Germinal center (tissue), 1 donor: Measurements from ENCODE around the gene RRAS.
"Not testable (repeated sequence)": the region's sequence is repeated elsewhere in the genome, so short reads cannot be mapped to it uniquely, and the experiment has no call there.

ENCODE experiments used
- DNase-seq: peaks from one replicate; pipeline ENCODE4 v3.0.0; 2012; ENCODE audit warnings: mixed read lengths, low spot score

Gene RRAS

DNA sequence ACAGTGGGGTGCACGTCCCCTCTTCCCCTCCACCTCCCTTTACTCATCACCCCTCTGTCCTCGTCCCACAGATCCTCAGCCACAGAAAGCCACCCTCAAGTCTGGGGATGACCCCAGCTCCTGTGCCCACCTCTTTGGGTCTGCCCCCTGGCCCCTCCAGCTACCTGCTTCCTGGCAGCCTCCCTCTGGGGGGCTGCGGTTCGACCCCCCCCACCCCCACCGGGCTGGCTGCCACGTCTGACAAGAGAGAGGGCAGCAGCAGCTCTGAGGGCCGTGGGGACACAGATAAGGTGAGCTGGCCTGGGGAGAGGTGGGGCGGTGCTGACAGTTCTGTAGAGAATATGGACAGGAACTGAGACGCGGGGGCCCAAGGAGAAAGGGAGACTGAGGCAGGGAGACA lies 14.6 kb upstream of the RRAS start:
- no peak for DNase-seq

DNA sequence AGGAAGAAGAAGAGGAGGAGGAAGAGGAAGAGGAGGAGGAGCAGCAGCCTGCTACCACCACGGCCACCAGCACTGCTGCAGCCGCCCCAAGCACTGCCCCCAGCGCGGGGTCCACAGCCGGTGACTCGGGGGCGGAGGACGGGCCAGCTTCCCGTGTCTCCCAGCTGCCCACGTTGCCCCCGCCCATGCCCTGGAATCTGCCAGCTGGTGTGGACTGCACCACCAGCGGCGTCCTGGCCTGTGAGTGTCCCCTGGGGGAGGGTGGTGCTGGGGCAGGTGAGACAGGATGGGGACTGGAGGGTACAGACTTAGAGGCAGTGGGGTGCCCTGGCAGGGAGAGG lies 13.5 kb upstream of the RRAS start:
- no peak for DNase-seq

DNA sequence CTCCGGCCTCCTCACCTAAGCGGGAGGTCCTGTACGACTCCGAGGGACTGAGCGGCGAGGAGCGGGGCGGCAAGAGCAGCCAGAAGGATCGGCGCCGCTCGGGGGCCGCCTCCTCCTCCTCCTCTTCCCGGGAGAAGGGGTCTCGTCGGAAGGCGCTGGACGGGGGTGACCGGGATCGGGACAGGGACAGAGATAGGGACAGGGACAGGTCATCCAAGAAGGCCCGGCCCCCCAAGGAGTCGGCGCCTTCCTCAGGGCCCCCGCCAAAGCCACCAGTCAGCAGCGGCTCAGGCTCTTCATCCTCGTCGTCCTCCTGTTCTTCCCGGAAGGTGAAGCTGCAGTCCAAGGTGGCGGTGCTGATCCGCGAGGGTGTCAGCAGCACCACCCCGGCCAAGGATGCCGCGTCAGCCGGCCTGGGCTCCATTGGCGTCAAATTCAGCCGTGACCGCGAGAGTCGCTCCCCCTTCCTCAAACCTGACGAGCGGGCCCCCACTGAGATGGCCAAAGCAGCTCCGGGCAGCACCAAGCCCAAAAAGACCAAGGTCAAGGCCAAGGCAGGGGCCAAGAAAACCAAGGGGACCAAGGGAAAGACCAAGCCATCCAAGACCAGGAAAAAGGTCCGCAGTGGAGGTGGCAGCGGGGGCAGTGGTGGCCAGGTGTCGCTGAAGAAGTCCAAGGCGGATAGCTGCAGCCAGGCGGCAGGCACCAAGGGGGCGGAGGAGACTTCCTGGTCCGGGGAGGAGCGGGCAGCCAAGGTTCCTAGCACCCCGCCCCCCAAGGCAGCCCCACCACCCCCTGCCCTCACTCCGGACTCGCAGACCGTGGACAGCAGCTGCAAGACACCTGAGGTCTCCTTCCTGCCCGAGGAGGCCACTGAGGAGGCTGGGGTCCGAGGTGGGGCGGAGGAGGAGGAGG lies 12.9 kb upstream of the RRAS start:
- DNase-seq, result no peak

DNA sequence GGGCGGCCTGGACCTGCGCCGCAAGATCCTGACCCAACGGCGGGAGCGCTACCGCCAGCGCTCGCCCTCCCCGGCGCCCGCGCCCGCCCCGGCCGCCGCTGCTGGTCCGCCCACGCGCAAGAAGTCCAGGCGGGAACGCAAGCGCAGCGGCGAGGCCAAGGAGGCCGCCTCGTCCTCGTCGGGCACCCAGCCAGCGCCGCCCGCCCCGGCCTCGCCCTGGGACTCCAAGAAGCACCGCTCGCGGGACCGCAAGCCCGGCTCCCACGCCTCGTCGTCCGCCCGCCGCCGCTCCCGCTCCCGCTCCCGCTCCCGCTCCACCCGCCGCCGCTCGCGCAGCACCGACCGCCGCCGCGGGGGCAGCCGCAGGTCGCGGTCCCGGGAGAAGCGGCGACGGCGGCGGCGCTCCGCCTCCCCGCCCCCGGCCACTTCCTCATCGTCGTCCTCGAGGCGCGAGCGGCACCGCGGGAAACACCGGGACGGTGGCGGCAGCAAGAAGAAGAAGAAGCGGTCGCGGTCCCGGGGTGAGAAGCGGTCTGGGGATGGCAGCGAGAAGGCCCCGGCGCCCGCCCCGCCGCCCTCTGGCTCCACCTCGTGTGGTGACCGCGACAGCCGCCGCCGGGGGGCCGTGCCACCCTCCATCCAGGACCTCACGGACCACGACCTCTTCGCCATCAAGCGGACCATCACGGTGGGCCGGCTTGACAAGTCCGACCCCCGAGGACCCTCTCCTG lies 12.0 kb upstream of the RRAS start:
- no peak for DNase-seq

DNA sequence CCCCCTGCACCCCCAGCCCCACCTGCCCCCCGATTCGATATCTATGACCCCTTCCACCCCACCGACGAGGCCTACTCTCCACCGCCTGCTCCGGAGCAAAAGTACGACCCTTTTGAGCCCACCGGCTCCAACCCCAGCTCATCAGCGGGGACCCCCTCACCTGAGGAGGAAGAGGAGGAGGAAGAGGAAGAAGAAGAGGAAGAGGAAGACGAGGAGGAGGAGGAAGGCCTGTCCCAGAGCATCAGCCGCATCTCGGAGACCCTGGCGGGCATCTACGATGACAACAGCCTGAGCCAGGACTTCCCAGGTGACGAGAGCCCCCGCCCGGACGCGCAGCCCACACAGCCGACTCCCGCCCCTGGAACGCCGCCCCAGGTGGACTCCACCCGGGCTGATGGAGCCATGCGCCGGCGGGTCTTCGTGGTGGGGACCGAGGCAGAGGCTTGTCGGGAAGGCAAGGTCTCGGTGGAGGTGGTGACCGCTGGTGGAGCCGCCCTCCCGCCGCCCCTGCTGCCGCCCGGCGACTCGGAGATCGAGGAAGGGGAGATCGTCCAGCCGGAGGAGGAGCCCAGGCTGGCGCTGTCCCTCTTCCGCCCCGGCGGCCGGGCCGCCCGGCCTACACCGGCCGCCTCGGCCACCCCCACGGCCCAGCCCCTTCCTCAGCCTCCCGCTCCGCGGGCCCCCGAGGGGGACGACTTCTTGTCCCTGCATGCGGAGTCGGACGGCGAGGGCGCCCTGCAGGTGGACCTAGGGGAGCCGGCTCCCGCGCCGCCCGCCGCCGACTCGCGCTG lies 11.3 kb upstream of the RRAS start:
- no peak for DNase-seq

DNA sequence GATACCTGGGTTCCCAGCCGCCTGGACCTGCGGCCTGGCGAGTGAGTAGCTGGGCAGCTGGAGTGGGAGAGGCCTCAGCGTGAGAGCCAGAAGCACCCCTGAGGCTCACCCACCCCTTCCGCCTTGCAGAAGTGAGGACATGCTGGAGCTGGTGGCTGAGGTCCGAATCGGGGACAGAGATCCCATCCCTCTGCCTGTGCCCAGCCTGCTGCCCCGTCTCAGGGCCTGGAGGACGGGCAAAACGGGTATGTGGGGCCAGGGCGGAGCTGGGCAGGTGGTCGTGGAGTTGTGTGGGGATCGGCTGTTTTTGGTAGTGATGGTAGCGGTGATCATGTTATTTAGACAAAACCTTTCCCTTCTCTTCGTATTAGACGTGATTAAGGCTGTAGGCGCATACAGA lies 6.6 kb upstream of the RRAS start:
- no peak for DNase-seq

DNA sequence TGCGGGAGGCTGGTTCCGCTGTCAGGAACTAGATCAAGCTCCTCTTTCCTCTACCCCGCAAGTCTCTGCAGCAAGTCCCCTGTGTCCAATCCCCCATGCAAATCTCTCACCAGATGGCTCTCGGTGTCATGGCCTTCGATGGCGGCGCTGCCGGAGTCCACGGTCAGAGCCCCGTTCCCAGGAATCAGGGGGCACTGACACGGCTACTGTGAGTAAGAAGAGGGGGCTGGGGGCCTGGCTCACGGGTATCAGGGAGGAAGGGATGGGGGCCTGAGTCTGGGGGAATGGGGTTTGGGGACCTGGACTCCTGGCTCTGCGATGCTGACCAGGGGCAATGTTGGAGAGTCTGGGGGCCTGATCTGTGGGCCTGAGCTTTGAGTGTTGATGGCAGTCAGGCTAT lies 6.1 kb upstream of the RRAS start:
- DNase-seq, result no peak

DNA sequence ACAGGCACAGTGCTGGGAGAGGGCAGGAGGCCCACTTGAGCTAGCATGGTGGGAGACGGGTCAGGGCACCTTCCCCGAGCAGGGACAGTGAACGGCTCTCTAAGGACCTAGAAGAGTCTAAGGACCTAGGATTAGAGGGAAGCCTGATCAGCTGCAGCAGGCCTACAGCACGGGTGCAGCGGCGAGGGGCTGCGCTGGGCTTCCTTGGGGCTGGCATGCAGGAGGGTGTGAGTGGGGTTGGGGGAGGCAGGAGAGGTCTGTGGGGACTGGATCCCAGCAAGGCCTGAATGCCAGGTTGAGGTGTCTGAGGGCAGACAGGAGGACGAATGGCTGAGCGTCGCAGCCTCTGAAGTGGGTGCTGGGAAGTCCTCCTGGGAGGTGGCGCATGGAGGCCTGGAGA lies 5.6 kb upstream of the RRAS start:
- no peak for DNase-seq

DNA sequence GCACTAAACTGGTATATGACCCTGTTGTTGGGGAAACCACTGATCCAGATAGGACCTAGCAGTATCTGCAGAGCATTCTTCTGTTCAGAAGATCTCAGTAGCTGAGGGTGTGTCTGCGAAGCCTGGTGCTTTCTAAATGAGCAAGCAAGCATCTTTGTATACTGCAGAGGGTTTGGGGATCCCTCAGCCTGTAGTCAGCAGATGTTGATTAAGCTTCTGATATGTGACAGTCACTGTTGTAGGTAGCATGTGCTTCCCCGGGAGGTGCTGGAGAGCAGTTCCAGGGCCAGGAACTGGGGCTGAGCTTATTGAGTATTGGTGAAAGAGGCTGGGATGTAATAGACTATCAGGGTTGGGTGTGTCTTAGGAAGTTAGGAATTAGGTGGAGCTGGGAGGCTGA lies 3.5 kb upstream of the RRAS start:
- DNase-seq, result no peak

DNA sequence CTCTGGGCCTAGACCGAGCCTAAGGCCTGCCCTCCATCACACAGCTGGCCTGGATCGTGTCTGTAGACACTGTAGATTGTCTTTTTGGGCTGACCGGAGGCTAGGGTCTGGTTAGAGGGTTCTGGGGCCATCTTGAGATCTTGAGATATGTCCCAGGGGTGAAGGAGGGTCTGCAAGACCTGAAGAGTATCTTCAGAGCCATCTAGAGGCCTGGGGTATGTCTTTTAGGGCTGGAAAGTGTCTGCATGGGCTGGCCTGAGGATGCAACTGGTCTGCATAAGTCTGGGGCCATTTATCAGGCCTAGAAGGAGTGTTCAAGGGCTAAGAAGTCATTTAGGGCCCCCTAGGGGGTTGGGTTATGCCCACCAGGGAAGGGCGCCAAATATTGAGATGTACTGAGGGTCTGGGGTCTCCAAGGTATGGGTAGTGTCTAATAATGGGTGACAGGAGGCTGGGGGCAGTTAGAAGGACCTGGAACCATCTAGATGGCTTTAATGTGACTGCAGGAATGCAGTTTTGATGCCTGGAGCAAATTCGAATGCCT lies 2.6 kb upstream of the RRAS start:
- DNase-seq, result no peak

DNA sequence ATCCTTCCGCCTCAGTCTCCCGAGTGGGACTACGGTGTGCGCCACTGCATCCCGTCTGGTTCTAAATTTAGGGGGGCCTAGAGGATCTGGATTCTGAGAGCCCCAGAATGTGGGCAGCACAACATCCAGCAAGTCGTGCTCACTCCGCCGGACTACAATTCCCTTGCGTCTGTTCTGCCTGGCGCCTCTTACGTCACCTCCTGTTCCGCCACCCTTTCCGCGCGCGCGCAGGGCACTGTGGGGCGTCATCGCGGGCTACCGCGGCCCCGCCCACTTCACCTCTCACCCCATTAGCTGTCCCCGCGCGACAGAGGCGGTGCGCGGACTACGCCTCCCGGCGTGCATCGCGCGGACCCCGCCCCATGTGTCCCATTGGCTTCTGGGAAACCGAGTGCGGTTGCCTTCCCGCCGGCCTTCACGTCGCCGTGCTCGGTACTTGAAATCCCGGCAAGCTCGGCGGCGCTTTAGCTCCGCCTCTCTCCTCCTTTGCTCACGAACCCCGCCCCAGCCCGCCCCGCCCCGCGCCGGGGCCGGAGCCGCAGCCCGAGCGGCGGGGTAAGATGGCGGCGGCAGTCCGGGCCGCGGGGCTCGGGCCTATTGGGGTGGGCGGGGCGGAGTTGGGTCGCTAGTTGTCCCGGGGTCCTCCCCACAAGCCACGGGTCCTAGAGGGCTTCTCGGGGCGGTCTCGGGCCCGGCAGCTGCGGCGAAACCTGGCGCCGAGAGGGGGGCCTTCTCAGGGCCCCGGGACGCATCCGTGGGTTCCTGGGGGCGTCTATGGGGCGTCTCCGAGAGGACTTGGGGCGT lies 1.9 kb upstream of the RRAS start, which contains the start of gene SCAF1:
SCAF1 (plus strand) TSS at position 522 of the 804 bp plus-strand sequence. CDS start 2,818 bp downstream, outside the sequence.
- DNase-seq, result peak; percentile 96

DNA sequence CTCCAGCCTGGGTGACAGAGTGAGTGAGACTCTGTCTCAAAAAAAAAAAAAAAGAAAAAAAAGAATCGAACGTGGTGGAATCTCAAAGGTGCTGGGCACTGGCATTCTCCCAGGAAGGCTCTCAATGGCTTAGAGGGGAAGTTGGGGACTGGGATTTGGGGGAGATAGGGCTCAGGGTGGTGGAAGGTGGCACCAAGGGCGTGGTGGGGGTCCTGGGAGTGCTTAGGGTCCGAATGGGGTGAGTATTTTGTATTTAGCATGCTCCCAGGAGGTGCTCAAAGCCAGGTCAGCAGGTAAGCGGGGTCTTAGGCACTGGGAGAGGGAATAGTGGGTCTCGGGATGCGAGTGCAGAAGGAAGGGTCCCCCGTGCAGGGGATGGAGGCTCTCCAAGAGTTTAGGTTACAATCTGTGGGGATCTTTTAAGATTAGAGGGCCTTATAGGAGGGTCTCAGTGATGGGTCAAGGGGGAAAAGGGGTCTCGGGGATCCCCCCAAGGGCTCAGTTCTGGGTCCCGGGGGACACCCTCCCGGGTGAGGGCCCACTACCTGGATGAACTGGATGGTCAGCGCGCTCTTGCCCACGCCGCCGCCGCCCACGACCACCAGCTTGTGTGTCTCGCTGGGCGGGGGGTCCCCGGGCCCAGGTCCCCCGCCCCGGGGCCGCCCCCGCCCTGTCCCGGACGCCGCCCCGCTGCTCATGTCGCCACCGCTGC lies 386 bp downstream of the RRAS start:
- no peak for DNase-seq

DNA sequence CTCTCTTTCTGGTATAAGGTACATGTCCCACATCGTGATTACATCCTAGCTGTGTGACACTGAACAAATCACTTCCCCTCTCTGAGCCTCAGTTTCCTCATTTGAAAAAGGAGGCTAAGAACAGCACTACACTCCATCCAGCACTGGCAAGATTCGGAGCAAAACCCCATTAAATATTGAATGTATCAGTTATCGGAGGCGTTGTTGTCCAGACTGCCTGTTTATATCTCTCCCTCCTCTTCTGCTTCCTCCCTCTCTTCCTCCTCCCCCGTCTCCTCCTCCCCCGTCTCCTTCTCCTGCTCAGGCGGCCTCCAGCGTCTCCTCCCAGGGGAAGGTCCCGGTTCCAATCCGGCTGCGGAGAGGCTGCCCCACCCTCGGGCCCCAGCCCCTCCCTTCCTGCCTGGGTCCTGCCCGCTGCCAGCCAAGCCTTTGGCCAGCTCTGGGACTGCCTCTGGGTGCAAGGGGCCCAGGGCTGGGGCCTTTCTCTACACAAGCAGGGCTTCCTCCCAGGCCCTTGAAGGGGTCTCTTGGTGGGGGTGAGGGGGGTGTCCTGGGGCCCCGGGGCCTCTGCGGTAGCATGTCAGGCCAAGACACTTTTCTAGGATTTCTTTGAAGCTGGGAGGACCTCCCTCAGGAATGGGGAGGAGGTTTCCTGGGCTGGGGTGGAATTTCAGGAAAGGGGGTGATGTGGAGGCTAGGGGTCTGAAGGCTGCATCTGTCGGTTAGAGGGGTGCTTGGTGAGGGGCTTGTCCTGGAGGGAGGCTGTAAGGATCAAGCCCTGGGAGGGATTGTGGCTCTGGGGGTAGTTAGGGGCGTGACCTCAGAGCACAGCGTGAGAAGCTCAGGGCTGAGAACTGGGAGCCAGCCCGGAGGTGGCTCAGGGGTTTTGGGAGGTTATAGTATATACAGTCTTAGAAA lies 1.9 kb downstream of the RRAS start:
- DNase-seq, result no peak

DNA sequence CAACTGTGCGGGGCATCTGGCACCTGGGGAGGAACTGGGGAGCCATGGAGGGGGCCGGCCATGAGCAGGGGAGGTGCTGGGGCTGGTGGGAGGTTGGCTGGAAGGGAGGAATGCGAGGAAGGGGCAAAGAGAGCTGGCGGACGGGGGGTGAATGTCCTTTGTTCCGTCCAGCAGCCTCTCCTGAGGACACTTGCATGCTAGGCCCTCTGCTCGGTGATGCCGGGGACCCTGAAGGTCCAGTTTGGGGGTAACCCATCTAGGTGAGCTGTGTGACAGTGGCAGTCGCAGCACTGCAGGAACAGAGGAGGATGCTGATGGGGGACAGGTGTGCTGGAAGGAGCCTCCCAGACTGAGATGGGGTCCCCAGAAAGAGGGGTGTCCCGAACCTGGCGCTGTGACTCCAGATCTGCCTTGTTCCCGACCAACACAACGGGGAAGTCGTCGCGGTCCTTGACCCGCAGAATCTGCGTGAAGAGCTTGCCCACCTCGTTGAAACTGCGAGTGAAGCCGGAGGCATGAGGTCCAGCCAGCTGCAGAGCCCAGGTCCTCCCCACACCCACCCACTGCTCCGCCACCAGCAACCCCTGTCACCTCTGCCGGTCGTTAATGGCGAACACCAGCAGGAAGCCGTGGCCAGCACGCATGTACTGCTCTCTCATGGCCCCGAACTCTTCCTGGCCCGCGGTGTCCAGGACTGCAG lies 3.6 kb downstream of the RRAS start:
- DNase-seq, result no peak

DNA sequence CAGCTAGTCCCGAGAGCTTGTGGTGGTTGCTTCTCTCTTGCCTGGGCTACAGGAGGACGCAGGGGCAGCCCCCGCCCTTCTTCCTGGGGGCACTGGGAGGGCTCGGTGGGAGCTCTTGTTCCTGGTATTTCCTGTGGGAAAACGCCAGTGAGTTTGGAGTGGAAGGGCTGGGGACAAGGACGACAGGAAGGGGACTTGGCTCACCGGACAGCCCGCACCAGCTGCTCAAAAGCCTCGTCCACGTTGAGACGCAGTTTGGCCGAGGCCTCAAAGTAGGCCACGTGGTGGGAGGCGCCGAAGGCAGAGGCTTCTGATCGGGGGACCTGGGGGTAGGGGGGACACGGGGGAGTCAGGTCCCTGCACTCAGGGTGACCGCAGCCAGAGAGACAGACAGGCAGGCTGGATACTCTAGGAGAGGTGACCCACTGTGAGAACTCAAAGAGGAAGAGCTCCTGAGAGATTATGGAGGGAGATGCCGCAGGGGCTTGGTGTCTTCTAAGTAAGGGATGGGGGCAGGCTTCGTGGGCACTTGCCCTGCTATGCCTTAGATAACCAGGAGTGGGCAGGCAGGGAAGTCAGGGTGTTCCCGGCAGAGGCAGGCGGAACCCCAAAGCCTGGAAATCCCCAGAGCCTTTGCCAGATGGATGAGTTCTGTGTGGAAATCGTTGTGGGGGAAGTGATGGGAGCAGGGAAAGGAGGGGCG lies 4.3 kb downstream of the RRAS start:
- no peak for DNase-seq

DNA sequence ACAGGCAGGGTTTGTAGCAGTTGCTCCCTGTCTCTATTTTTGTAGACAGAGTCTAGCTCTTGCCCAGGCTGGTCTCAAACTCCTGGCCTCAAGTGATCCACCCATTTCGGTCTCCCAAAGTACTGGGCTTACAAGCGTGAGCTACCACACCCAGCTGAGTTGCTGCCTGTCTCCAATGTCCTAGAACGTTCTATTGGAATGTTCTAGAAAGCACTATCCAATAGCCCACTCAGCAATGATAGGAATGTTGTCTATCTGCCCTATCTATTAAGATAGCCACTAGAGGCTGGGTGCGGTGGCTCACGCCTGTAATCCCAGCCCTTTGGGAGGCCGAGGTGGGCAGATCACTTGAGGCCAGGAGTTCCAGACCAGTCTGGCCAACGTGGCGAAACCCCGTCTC lies 6.7 kb downstream of the RRAS start:
- DNase-seq, result not testable (repeated sequence)

DNA sequence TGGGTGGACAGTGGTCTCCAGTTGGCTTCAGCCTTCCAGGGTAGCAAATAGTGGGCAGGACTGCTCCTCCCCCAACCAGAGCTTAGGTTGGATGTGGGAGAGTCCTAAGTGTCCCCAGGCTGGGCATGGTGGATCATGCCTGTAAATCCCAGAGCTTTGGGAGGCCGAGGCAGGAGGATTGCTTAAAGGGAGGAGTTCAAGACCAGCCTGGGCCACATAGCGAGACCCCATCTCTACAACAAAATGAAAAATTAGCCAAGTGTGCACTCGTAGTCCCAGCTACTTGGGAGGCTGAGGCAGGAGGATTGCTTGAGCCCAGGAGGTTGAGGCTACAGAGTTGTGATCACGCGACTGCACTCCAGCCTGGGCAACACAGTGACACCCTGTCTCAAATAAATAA lies 7.4 kb downstream of the RRAS start:
- no peak for DNase-seq

DNA sequence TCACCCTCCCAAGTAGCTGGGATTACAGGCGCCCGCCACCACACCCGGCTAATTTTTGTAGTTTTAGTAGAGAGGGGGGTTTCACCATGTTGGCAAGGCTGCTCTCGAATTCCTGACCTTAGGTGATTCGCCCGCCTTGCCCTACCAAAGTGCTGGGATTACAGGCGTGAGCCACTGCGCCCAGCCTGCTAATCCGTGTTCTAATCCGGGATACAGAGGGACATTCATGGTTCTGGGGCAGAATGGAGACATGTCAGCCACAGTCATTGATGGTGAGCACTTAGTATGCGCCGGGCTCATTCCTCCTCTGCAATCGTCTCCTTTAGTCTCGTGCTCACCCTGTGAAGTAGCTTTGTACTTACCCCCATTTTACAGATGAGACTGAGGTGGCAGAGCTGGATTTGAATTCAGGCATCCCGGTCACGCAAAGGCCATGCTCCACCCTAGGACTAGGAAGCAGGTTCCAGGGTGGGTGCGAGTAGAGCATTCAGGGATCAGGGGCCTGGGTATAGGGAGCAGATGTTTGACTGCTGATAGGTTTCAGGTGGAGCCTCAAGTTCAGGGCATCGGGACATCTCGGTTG lies 8.2 kb downstream of the RRAS start:
- DNase-seq, result no peak
